Measurements from ENCODE around the gene MUC2. TPM values are rescaled to one million over a fixed set of nuclear protein-coding genes. Genes with fewer than 3 reads are reported as not detected.
A peak's percentile ranks its signal among the peaks of the same experiment; 100 is the strongest.

MUC2 gene
- total RNA-seq, 2 donors from 2014 or later: under 0.01 TPM; not detected in 1

DNA sequence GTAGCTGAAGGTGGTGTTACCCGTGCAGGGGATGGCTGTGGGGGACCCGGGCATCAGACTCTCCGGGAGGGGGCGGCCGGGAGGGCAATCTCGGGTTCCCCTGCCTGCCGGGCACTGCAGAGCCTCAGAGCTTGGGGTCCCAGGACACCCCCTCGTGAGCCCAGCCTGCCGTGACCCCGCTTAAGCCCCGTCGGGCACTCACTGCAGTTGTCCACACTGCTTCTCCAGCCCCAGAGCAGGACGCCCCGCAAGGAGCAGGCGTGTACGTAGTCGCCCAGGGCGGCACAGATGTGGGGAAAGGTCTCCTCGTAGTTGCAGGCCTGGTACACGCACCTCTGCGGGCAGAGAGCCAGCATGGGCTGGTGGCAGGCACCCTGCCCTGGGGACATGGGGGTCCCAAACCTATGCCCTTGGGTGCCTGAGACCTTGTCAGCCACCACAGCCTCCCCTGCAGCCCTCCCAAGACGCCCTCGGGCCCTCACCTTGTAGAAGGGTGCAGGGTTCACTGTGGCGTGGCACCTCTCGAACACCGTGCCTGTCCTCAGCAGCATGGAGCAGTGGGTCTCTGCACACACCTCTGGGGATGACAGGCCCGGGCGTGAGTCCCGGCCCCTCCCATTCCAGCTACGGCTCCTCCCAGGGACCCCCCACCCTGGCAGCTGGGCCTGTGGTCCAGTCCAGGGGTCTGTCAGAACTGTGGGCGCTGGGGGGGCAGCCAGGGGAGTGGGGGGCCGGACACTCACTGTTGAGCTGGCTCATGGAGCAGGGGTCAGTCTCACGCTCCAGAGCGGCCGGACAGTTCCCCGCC lies 47.0 kb upstream of the MUC2 start:
- H3K27ac ChIP-seq: no peak overlapping the region
- intact Hi-C loops (cut with DNase I): no loop called here
- DNase-seq: no peak
- peaks cover 0 to 3% of the 10 kb centered on the region in 2 donors for H3K36me3 ChIP-seq (replicated peaks in 1 of 2; ENCODE audit: insufficient read depth in 1 of 2, low read depth in 2 of 2)
- H3K4me1 ChIP-seq: no peaks in the 10 kb centered on the region
- ATAC-seq: no peak
- H3K27me3 ChIP-seq: no peaks in the 10 kb centered on the region
- 86 to 91% methylated on average over 11 to 28 of the region's 36 CpGs for WGBS, 2 donors
- H3K4me3 ChIP-seq: no peak overlapping the region
- TF ChIP-seq, protein P1, sequence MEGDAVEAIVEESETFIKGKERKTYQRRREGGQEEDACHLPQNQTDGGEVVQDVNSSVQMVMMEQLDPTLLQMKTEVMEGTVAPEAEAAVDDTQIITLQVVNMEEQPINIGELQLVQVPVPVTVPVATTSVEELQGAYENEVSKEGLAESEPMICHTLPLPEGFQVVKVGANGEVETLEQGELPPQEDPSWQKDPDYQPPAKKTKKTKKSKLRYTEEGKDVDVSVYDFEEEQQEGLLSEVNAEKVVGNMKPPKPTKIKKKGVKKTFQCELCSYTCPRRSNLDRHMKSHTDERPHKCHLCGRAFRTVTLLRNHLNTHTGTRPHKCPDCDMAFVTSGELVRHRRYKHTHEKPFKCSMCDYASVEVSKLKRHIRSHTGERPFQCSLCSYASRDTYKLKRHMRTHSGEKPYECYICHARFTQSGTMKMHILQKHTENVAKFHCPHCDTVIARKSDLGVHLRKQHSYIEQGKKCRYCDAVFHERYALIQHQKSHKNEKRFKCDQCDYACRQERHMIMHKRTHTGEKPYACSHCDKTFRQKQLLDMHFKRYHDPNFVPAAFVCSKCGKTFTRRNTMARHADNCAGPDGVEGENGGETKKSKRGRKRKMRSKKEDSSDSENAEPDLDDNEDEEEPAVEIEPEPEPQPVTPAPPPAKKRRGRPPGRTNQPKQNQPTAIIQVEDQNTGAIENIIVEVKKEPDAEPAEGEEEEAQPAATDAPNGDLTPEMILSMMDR (IDR thresholded peaks at IDR 0.05): no peak
- no peak for TF ChIP-seq POLR2A (IDR thresholded peaks at IDR 0.05)
- H3K9me3 ChIP-seq: no peaks in the 10 kb centered on the region

DNA sequence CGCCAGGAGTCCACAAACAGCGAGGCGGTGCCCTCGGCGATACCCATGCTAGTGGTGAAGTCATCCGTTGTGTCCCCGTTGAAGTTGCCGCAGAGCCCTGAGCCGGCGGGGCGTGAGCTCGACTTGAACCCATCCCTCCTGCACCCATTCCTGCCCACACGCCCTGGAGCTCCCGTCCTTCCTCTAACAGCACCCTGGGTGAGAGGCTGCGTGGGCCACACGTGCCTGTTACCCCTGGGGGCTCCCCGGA lies 46.5 kb upstream of the MUC2 start:
- H3K4me3 ChIP-seq: no peak overlapping the region
- H3K9me3 ChIP-seq: no peaks in the 10 kb centered on the region
- H3K36me3 ChIP-seq (replicated peaks in 1 of 2; ENCODE audit: insufficient read depth in 1 of 2, low read depth in 2 of 2): peaks cover 0 to 3% of the 10 kb centered on the region in 2 donors
- 93 to 100% methylated on average over 1 to 7 of the region's 17 CpGs for WGBS, 2 donors
- intact Hi-C loops (cut with DNase I): no loop called here
- TF ChIP-seq POLR2A (IDR thresholded peaks at IDR 0.05): no peak
- TF ChIP-seq, protein P1 (IDR thresholded peaks at IDR 0.05): no peak
- ATAC-seq (no peak), DNase-seq (no peak)
- no peak overlapping the region for H3K27ac ChIP-seq
- no peaks in the 10 kb centered on the region for H3K27me3 ChIP-seq
- H3K4me1 ChIP-seq: peaks cover 4% of the 10 kb centered on the region

DNA sequence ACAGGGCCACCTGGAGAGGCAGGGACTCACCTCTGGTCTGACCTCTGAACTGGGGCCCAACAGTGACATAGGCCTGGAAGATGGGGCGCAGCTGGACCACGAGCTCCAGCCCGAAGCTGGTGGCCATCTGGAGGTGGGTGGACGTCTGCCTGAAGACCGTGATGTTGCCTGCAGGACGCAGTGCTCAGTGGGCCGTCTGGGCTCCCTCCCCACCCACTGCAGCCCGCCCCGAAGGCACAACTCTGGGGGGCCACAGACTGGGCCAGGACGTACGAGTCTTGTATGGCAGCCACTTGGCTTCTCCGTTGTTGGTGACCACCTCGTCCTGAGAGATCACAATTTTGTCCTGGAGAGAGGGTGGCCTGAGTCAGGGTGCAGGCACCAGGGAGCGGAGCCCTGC lies 46.1 kb upstream of the MUC2 start:
- 90 to 92% methylated on average over 8 to 14 of the region's 14 CpGs for WGBS, 2 donors
- H3K4me3 ChIP-seq: no peak overlapping the region
- DNase-seq (no peak), ATAC-seq (no peak)
- TF ChIP-seq, protein P1 (IDR thresholded peaks at IDR 0.05): no peak
- TF ChIP-seq POLR2A (IDR thresholded peaks at IDR 0.05): no peak
- no peaks in the 10 kb centered on the region for H3K9me3 ChIP-seq
- H3K36me3 ChIP-seq (replicated peaks in 1 of 2; ENCODE audit: insufficient read depth in 1 of 2, low read depth in 2 of 2): peaks cover 0 to 3% of the 10 kb centered on the region in 2 donors
- peaks cover 8% of the 10 kb centered on the region for H3K4me1 ChIP-seq
- intact Hi-C loops (cut with DNase I): no loop called here
- H3K27me3 ChIP-seq: no peaks in the 10 kb centered on the region
- no peak overlapping the region for H3K27ac ChIP-seq

DNA sequence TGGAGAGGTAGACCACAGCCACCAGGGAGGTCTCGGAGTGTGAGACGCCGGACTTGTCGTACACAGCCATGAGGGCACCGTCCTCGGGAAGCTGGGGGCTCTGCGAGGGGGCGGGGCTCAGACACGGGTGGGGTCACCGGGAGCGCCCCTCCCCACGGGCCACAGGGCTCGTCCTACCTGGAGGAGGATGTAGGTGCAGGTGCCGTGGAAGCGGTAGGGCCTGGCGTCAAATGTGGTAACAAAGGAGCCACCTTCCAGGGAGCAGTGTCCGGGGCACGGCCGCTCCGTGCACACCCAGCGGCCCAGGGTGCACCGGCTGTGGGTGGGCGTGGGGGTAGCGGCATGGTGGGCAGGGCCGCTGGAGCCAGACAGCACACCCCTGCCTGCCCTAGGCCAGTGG lies 45.6 kb upstream of the MUC2 start:
- Histone ChIP-seq H3K27ac (no peak overlapping the region), H3K27me3 (no peaks in the 10 kb centered on the region), H3K4me1 (peaks cover 13% of the 10 kb centered on the region), H3K36me3 (replicated peaks in 1 of 2; ENCODE audit: insufficient read depth in 1 of 2, low read depth in 2 of 2) (peaks cover 0 to 3% of the 10 kb centered on the region in 2 donors), H3K4me3 (no peak overlapping the region), H3K9me3 (no peaks in the 10 kb centered on the region)
- ATAC-seq: no peak
- intact Hi-C loops (cut with DNase I): no loop called here
- no peak for DNase-seq
- WGBS, 2 donors: 79% methylated on average over 12 to 24 of the region's 25 CpGs
- TF ChIP-seq, protein P1 (IDR thresholded peaks at IDR 0.05): no peak
- TF ChIP-seq POLR2A (IDR thresholded peaks at IDR 0.05): no peak

DNA sequence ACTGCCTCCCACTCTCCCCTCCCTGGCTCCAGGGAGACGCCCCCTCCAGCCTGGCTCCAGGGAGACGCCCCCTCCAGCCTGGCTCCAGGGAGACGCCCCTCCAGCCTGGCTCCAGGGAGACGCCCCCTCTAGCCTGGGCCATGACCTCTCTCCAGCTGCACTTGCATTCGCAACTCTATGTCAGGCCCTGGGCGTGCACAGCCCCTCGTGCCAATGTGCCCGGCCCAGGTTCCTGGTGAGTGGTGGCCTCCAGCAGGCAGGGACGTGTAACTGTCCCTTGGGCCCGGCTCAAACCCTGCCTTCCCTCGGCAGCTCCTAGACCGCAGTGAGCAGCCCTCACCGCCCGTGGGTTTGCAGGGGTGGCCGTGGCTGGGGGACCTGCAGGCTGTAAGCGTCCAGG lies 45.0 kb upstream of the MUC2 start:
- Histone ChIP-seq H3K9me3 (no peaks in the 10 kb centered on the region), H3K27me3 (no peaks in the 10 kb centered on the region), H3K4me1 (peaks cover 19% of the 10 kb centered on the region), H3K27ac (peak overlapping the region in 1 of 4 donors; percentile 12), H3K4me3 (no peak overlapping the region), H3K36me3 (replicated peaks in 1 of 2; ENCODE audit: insufficient read depth in 1 of 2, low read depth in 2 of 2) (peaks cover 0 to 3% of the 10 kb centered on the region in 2 donors)
- no peak for DNase-seq
- no peak for TF ChIP-seq POLR2A (IDR thresholded peaks at IDR 0.05)
- TF ChIP-seq, protein P1 (IDR thresholded peaks at IDR 0.05): no peak
- WGBS, 2 donors: 67% methylated on average over 16 of the region's 16 CpGs; no CpG with 5 or more reads in 1 of the 2 donors
- intact Hi-C loops (cut with DNase I): no loop called here
- ATAC-seq: no peak
